Measurements from ENCODE around the gene TTYH1. TPM values are rescaled to one million over a fixed set of nuclear protein-coding genes. Genes with fewer than 3 reads are reported as not detected.

Gene TTYH1
- total RNA-seq, 1 experiment from 2014 or later = 0.62 TPM

- POLR2A ChIA-PET = interaction anchor here (0.6 kb wide), 1 partner anchor 315 kb away, joined by 3 read pairs; no protein-coding TSS in a partner anchor
- TF ChIP-seq CTCF (IDR thresholded peaks at IDR 0.05) = no peak
- no peak for TF ChIP-seq POLR2AphosphoS5 (IDR thresholded peaks at IDR 0.05; ENCODE audit: low read depth, low read length)
- no peak for TF ChIP-seq REST (IDR thresholded peaks at IDR 0.05; ENCODE audit: insufficient read depth in 1 of 2, low read depth in 2 of 2, low read length in 1 of 2)
- TF ChIP-seq TCF7L2 (IDR thresholded peaks at IDR 0.05; ENCODE audit: low read depth, low read length) = no peak
- TF ChIP-seq SIN3A (IDR thresholded peaks at IDR 0.05; ENCODE audit: borderline replicate concordance, insufficient read depth, low read depth, low read length) = no peak
- no TSS peak for BruUV-seq (replicated peaks)
- ATAC-seq (no peak), DNase-seq (ENCODE audit: low read depth, low spot score) (no peak)
- in situ Hi-C loops (cut with HindIII; ENCODE audit: low pct_unique_long_range_greater_than_20kb, low sequenced_read_pairs) (no loop called here), intact Hi-C loops (cut with micrococcal nuclease; ENCODE audit: unreplicated experiment) (no loop called here)
- Histone ChIP-seq H3K36me3 (ENCODE audit: control insufficient read depth, insufficient read depth, low read length) (no peaks in the 10 kb centered on the region), H3K27ac (ENCODE audit: low read length) (no peak overlapping the region), H3K4me3 (ENCODE audit: low read depth in 2 of 2, low read length in 2 of 2) (no peak overlapping the region), H3K27me3 (ENCODE audit: control insufficient read depth, insufficient read depth, low read length) (no peaks in the 10 kb centered on the region), H3K4me1 (ENCODE audit: control insufficient read depth, insufficient read depth, low read length) (peaks cover 16% of the 10 kb centered on the region), H3K9me3 (ENCODE audit: control insufficient read depth, insufficient read depth, low read depth, low read length) (no peaks in the 10 kb centered on the region)
- CTCF ChIA-PET = interaction anchor here (0.7 kb wide), 2 partner anchors 15 to 367 kb away, joined by 3 to 6 read pairs; no protein-coding TSS in a partner anchor
Measured at GRCh38 chr19:54434112-54434872, 19.0 kb downstream of the TTYH1 start.

- no TSS peak for BruUV-seq (replicated peaks)
- no peaks in the 10 kb centered on the region for H3K27me3 ChIP-seq (ENCODE audit: control insufficient read depth, insufficient read depth, low read length)
- ATAC-seq (no peak), DNase-seq (ENCODE audit: low read depth, low spot score) (no peak)
- intact Hi-C loops (cut with micrococcal nuclease; ENCODE audit: unreplicated experiment) = no loop called here
- in situ Hi-C loops (cut with HindIII; ENCODE audit: low pct_unique_long_range_greater_than_20kb, low sequenced_read_pairs) = no loop called here
- no peak overlapping the region for H3K27ac ChIP-seq (ENCODE audit: low read length)
- no peak for TF ChIP-seq CTCF (IDR thresholded peaks at IDR 0.05)
- TF ChIP-seq REST (IDR thresholded peaks at IDR 0.05; ENCODE audit: insufficient read depth in 1 of 2, low read depth in 2 of 2, low read length in 1 of 2) = no peak
- no peak for TF ChIP-seq TCF7L2 (IDR thresholded peaks at IDR 0.05; ENCODE audit: low read depth, low read length)
- TF ChIP-seq POLR2AphosphoS5 (IDR thresholded peaks at IDR 0.05; ENCODE audit: low read depth, low read length) = no peak
- no peak for TF ChIP-seq SIN3A (IDR thresholded peaks at IDR 0.05; ENCODE audit: borderline replicate concordance, insufficient read depth, low read depth, low read length)
- ChIA-PET CTCF (interaction anchor here (0.7 kb wide), 1 partner anchor 367 kb away, joined by 3 read pairs; no protein-coding TSS in a partner anchor), POLR2A (no interaction called here)
- H3K36me3 ChIP-seq (ENCODE audit: control insufficient read depth, insufficient read depth, low read length) = no peaks in the 10 kb centered on the region
- no peak overlapping the region for H3K4me3 ChIP-seq (ENCODE audit: low read depth in 2 of 2, low read length in 2 of 2)
- peaks cover 15% of the 10 kb centered on the region; the same call in 1 of the 2 replicates for H3K4me1 ChIP-seq (ENCODE audit: control insufficient read depth, insufficient read depth, low read length)
- H3K9me3 ChIP-seq (ENCODE audit: control insufficient read depth, insufficient read depth, low read depth, low read length) = no peaks in the 10 kb centered on the region
Measured at GRCh38 chr19:54434873-54435214, 19.6 kb downstream of the TTYH1 start.
